Stimulated activated CD8-positive, alpha-beta memory T cell treated with anti-CD3 and anti-CD28 coated beads, Interleukin-12 subunit alpha, Interleukin-12 subunit beta, amount 100 ng/mL, for 24 hours (primary cell): ENCODE data around the gene OR6N1.

Experiments
- DNase-seq: peaks from one replicate; pipeline ENCODE4 v3.0.0-alpha.2; 2020; ENCODE audit errors: extremely low read depth

OR6N1 gene

GRCh38 chr1:158771950-158772866 lies at the start of gene OR6N1:
OR6N1 (minus strand) TSS chr1:158772195; CDS start chr1:158766682, 5,513 bp downstream.
- DNase-seq = no peak

GRCh38 chr1:158821723-158822122 lies 49.7 kb upstream of the OR6N1 start:
- no peak for DNase-seq

- no peak for DNase-seq
These were observed 47.8 kb upstream of the OR6N1 start for GRCh38 chr1:158819461-158820443.

- DNase-seq = no peak
These were observed 47.0 kb upstream of the OR6N1 start for GRCh38 chr1:158818975-158819431.

- DNase-seq = no peak
These were observed 46.6 kb upstream of the OR6N1 start for GRCh38 chr1:158818560-158818959.

- no peak for DNase-seq
These were observed 43.0 kb upstream of the OR6N1 start for GRCh38 chr1:158814970-158815369.

GRCh38 chr1:158813164-158813563 lies 41.2 kb upstream of the OR6N1 start:
- DNase-seq = no peak

- no peak for DNase-seq
These were observed 40.3 kb upstream of the OR6N1 start for GRCh38 chr1:158812336-158812735.

GRCh38 chr1:158810311-158810710 lies 38.3 kb upstream of the OR6N1 start:
- no peak for DNase-seq

GRCh38 chr1:158809862-158810261 lies 37.9 kb upstream of the OR6N1 start:
- DNase-seq = no peak

GRCh38 chr1:158809256-158809655 lies 37.3 kb upstream of the OR6N1 start:
- no peak for DNase-seq

GRCh38 chr1:158806916-158807536 lies 35.0 kb upstream of the OR6N1 start:
- no peak for DNase-seq

- DNase-seq = no peak
These were observed 31.7 kb upstream of the OR6N1 start for GRCh38 chr1:158803678-158804077.

GRCh38 chr1:158801396-158801795 lies 29.4 kb upstream of the OR6N1 start:
- no peak for DNase-seq

- no peak for DNase-seq
These were observed 28.5 kb upstream of the OR6N1 start for GRCh38 chr1:158800526-158800925.

- no peak for DNase-seq
These were observed 27.7 kb upstream of the OR6N1 start for GRCh38 chr1:158799689-158800088.

GRCh38 chr1:158798531-158798930 lies 26.5 kb upstream of the OR6N1 start:
- no peak for DNase-seq

- DNase-seq = no peak
These were observed 22.3 kb upstream of the OR6N1 start for GRCh38 chr1:158794247-158794646.

GRCh38 chr1:158793604-158794003 lies 21.6 kb upstream of the OR6N1 start:
- DNase-seq = no peak

- no peak for DNase-seq
These were observed 9.1 kb upstream of the OR6N1 start, which contains the start of gene OR6N2 for GRCh38 chr1:158781104-158781503. OR6N2 (minus strand) TSS chr1:158781204; CDS start chr1:158777635, 3,569 bp downstream.

GRCh38 chr1:158754420-158754819 lies 17.6 kb downstream of the OR6N1 start, which contains the start of gene OR6K6:
OR6K6 (plus strand) TSS chr1:158754720; CDS start chr1:158754888, 168 bp downstream.
- DNase-seq = no peak
